GM23248 (cell line): ENCODE data around the gene LANCL1. TPM values are rescaled to one million over a fixed set of nuclear protein-coding genes. Genes with fewer than 3 reads are reported as not detected.
A peak's percentile ranks its signal among the peaks of the same experiment; 100 is the strongest.
"Not testable (repeated sequence)": the region's sequence is repeated elsewhere in the genome, so short reads cannot be mapped to it uniquely, and the experiment has no call there.

ENCODE experiments used
- DNase-seq: peaks from one replicate; pipeline ENCODE4 v3.0.0-alpha.2; 2015
- H2AFZ ChIP-seq: fragments of 200-600 bp; sonication (generic); 2 replicates; pipeline ENCODE4 v1.6.1; 2016; ENCODE audit warnings: antibody characterized with exemption
- H3F3A ChIP-seq: fragments of 200-600 bp; sonication (generic); 2 replicates; pipeline ENCODE4 v1.6.1; 2016; ENCODE audit warnings: mild to moderate bottlenecking, antibody characterized with exemption, mixed run types; ENCODE audit not compliant: insufficient read depth
- H3K27ac ChIP-seq: fragments of 200-600 bp; sonication (generic); 2 replicates; pipeline ENCODE4 v1.5.1; 2016; ENCODE audit warnings: mild to moderate bottlenecking
- H3K27me3 ChIP-seq: fragments of 200-600 bp; sonication (generic); replicated peaks from 2 replicates; pipeline ENCODE4 v1.6.1; 2016; ENCODE audit warnings: mild to moderate bottlenecking; ENCODE audit not compliant: insufficient read depth
- H3K36me3 ChIP-seq: fragments of 200-600 bp; sonication (generic); 2 replicates; pipeline ENCODE4 v1.6.1; 2016; ENCODE audit warnings: low read depth, mild to moderate bottlenecking
- H3K4me1 ChIP-seq: fragments of 200-600 bp; sonication (generic); 2 replicates; pipeline ENCODE4 v1.6.1; 2016; ENCODE audit warnings: mild to moderate bottlenecking; ENCODE audit not compliant: insufficient read depth
- H3K4me2 ChIP-seq: fragments of 200-600 bp; sonication (generic); one replicate; pipeline ENCODE4 v1.6.1; 2016; ENCODE audit warnings: mild to moderate bottlenecking; ENCODE audit not compliant: unreplicated experiment
- H3K4me3 ChIP-seq: fragments of 200-600 bp; sonication (generic); 2 replicates; pipeline ENCODE4 v1.5.1; 2016; ENCODE audit warnings: mild to moderate bottlenecking
- H3K79me2 ChIP-seq: fragments of 200-600 bp; sonication (generic); 2 replicates; pipeline ENCODE4 v1.6.1; 2016; ENCODE audit warnings: mild to moderate bottlenecking; ENCODE audit not compliant: insufficient read depth
- H3K9ac ChIP-seq: fragments of 200-600 bp; sonication (generic); 2 replicates; pipeline ENCODE4 v1.6.1; 2016; ENCODE audit warnings: mild to moderate bottlenecking
- H3K9me2 ChIP-seq: fragments of 200-600 bp; sonication (generic); 2 replicates; pipeline ENCODE4 v1.6.1; 2016; ENCODE audit warnings: mixed run types, mild to moderate bottlenecking, moderate library complexity; ENCODE audit not compliant: insufficient read depth
- H3K9me3 ChIP-seq: fragments of 200-600 bp; sonication (generic); one replicate; pipeline ENCODE4 v1.6.1; 2017; ENCODE audit warnings: low read depth
- H4K20me1 ChIP-seq: fragments of 200-600 bp; sonication (generic); 2 replicates; pipeline ENCODE4 v1.6.0; 2016; ENCODE audit not compliant: insufficient read depth
- EZH2 ChIP-seq: fragments of 200-600 bp; sonication (generic); IDR thresholded peaks from 2 replicates; pipeline ENCODE4 v1.6.1; 2018; ENCODE audit warnings: antibody characterized with exemption, mild to moderate bottlenecking; ENCODE audit not compliant: insufficient read depth, poor library complexity, severe bottlenecking
- EZH2phosphoT487 ChIP-seq: fragments of 200-600 bp; sonication (generic); IDR thresholded peaks from 2 replicates; pipeline ENCODE4 v1.6.1; 2018; ENCODE audit warnings: antibody characterized with exemption, moderate library complexity, mild to moderate bottlenecking, low read depth; ENCODE audit not compliant: insufficient read depth
- WGBS, 2 experiments: methylation state at CpG; one replicate each; pipeline ENCODE4 v1.1.6; 2015 to 2017; ENCODE audit warnings: low lambda C conversion rate in 2 of 2, low coverage in 1 of 2; ENCODE audit errors: missing lambda C conversion rate in 2 of 2; 5-methylcytosine and 5-hydroxymethylcytosine counted together
- in situ Hi-C: fragments of 300-500 bp; cut with MboI; formaldehyde crosslinking; loops from 2 replicates; pipeline ENCODE4 v1.15.0; 2020
- polyA plus RNA-seq: library from polyadenylated mRNA; unstranded; fragments of >200 nt; fragmentation: Nextera tagmentation; extraction: Ambion mirVana; gene quantifications from 2 replicates; pipeline ENCODE4 v1.2.1, GENCODE V29; 2016
- total RNA-seq: library from RNA; depleted of rRNA; stranded (reverse); fragments of >200 nt; shearing (Covaris generic); gene quantifications from 2 replicates; pipeline ENCODE4 v1.2.3, GENCODE V29; 2014

Gene LANCL1
- total and polyA plus RNA-seq, 2 experiments from 2014 or later, result 33.8 to 37.9 TPM

GRCh38 chr2:210428393-210429179 is 48.0 kb downstream of the LANCL1 start:
- no peaks in the 10 kb centered on the region for H3K27me3 ChIP-seq
- H4K20me1 ChIP-seq, result no peaks in the 10 kb centered on the region
- H3K9ac ChIP-seq, result no peak overlapping the region
- WGBS, 2 experiments, result 77 to 79% methylated on average over 5 of the region's 5 CpGs
- no peak overlapping the region for H3K4me2 ChIP-seq
- peak; percentile 2 for DNase-seq
- no peaks in the 10 kb centered on the region for H3K79me2 ChIP-seq
- in situ Hi-C loops, result no loop called here
- H3K9me2 ChIP-seq, result no peaks in the 10 kb centered on the region
- H3K4me3 ChIP-seq, result no peak overlapping the region
- H3K9me3 ChIP-seq, result no peaks in the 10 kb centered on the region
- no peak overlapping the region for H2AFZ ChIP-seq
- H3K4me1 ChIP-seq, result no peaks in the 10 kb centered on the region
- no peak for TF ChIP-seq EZH2phosphoT487
- no peak for TF ChIP-seq EZH2
- no peaks in the 10 kb centered on the region for H3F3A ChIP-seq
- H3K27ac ChIP-seq, result no peak overlapping the region
- H3K36me3 ChIP-seq, result peaks cover 26% of the 10 kb centered on the region

GRCh38 chr2:210427309-210427708 is 49.2 kb downstream of the LANCL1 start:
- H3K9me2 ChIP-seq, H3K4me2 ChIP-seq, H3K9me3 ChIP-seq, H3K27me3 ChIP-seq, H3K79me2 ChIP-seq, H4K20me1 ChIP-seq, in situ Hi-C loops, H3K9ac ChIP-seq, H3F3A ChIP-seq, H3K27ac ChIP-seq, H3K4me1 ChIP-seq, DNase-seq, H3K4me3 ChIP-seq, H2AFZ ChIP-seq: not testable (repeated sequence)
- peaks cover 17% of the 10 kb centered on the region; the same call in 1 of the 2 replicates for H3K36me3 ChIP-seq
- WGBS, 2 experiments, result 95% methylated on average over 6 of the region's 6 CpGs

GRCh38 chr2:210422366-210422765 is 54.2 kb downstream of the LANCL1 start:
- H3K9me3 ChIP-seq, result no peaks in the 10 kb centered on the region
- in situ Hi-C loops, result no loop called here

GRCh38 chr2:210421916-210422315 is 54.6 kb downstream of the LANCL1 start:
- Histone ChIP-seq H3K9ac (no peak overlapping the region), H3K4me1 (no peaks in the 10 kb centered on the region), H3K4me3 (no peak overlapping the region), H3K79me2 (no peaks in the 10 kb centered on the region), H4K20me1 (no peaks in the 10 kb centered on the region), H3K27ac (no peak overlapping the region), H3K9me2 (no peaks in the 10 kb centered on the region), H3K4me2 (no peak overlapping the region), H3K27me3 (no peaks in the 10 kb centered on the region), H3K36me3 (no peaks in the 10 kb centered on the region), H3K9me3 (no peaks in the 10 kb centered on the region), H2AFZ (no peak overlapping the region), H3F3A (no peaks in the 10 kb centered on the region)
- in situ Hi-C loops, result no loop called here
- peak; percentile 23 for DNase-seq
- WGBS, 2 experiments, result 16% methylated on average over 3 of the region's 3 CpGs
- no peak for TF ChIP-seq EZH2phosphoT487
- no peak for TF ChIP-seq EZH2

More at GRCh38 chr2:210422366-210422765, 54.2 kb downstream of the LANCL1 start:
- WGBS, 2 experiments, result 31 to 36% methylated on average over 2 of the region's 2 CpGs
- H3K4me1 ChIP-seq, result no peaks in the 10 kb centered on the region
- DNase-seq, result no peak
- H3K36me3 ChIP-seq, result no peaks in the 10 kb centered on the region
- no peak overlapping the region for H3K4me2 ChIP-seq
- no peaks in the 10 kb centered on the region for H3K27me3 ChIP-seq
- no peak overlapping the region for H2AFZ ChIP-seq
- no peak overlapping the region for H3K9ac ChIP-seq
- H4K20me1 ChIP-seq, result no peaks in the 10 kb centered on the region
- H3K27ac ChIP-seq, result no peak overlapping the region
- no peaks in the 10 kb centered on the region for H3K9me2 ChIP-seq
- H3F3A ChIP-seq, result no peaks in the 10 kb centered on the region
- H3K79me2 ChIP-seq, result no peaks in the 10 kb centered on the region
- TF ChIP-seq EZH2 (no peak), EZH2phosphoT487 (no peak)
- no peak overlapping the region for H3K4me3 ChIP-seq
